ENCODE results near the gene PHF13.

Gene PHF13

GRCh38 chr1:6614019-6614928 lies 743 bp downstream of the PHF13 start:
- in situ Hi-C loops (cut with MboI; ENCODE audit: low pct_unique_long_range_greater_than_20kb, low sequenced_read_pairs, unreplicated experiment), result no loop called here
- DNase-seq (ENCODE audit: low spot score), result peak; percentile 94
- TF ChIP-seq, protein P1, sequence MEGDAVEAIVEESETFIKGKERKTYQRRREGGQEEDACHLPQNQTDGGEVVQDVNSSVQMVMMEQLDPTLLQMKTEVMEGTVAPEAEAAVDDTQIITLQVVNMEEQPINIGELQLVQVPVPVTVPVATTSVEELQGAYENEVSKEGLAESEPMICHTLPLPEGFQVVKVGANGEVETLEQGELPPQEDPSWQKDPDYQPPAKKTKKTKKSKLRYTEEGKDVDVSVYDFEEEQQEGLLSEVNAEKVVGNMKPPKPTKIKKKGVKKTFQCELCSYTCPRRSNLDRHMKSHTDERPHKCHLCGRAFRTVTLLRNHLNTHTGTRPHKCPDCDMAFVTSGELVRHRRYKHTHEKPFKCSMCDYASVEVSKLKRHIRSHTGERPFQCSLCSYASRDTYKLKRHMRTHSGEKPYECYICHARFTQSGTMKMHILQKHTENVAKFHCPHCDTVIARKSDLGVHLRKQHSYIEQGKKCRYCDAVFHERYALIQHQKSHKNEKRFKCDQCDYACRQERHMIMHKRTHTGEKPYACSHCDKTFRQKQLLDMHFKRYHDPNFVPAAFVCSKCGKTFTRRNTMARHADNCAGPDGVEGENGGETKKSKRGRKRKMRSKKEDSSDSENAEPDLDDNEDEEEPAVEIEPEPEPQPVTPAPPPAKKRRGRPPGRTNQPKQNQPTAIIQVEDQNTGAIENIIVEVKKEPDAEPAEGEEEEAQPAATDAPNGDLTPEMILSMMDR (IDR thresholded peaks at IDR 0.05; ENCODE audit: extremely low read depth, insufficient read depth, missing control alignments), result no peak

DNA sequence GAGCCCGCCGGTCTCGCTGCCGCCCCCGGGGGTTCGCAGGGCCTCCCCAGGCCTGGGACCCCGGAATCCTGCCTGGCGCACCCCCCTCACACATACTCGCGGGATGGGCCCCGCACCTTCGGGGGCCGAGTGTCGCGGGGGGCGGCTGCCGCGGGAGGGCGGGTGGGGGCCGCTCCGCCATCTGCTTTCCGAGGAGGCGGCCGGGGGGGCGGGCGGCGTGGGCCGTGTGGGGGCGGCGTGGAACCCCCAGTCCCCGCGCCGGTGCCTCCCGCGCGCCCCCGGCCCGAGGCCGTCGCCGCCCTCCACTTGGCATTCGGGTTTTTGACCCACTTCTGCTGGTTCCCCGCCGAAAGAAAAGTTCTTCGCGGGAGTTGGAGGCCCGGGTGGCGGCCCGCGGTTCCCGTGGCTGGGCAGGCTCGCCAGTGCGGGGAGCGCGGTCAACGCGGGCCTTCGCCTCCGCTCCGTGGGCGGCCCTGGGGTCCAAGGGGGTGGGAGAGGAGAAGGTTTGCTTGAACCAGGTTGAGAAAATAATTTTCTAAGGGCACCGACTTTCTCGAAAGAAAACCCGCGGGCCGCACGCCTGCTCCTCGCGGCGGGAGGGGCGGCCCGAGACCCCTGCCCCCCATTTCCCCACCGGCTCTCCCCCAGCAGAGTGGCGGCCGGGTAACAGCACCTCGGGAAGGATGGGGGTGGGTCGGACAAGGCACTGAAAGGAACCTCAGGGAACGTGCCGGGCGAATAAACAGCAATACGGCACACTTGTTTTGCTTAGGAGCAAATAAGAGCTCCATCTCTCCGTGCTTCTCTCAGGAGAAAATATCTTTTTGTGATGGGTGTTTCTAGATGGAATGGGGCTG lies 1.6 kb downstream of the PHF13 start:
- TF ChIP-seq, protein P1 (IDR thresholded peaks at IDR 0.05; ENCODE audit: extremely low read depth, insufficient read depth, missing control alignments), result no peak
- DNase-seq (ENCODE audit: low spot score), result peak; percentile 65
- in situ Hi-C loops (cut with MboI; ENCODE audit: low pct_unique_long_range_greater_than_20kb, low sequenced_read_pairs, unreplicated experiment), result no loop called here

DNA sequence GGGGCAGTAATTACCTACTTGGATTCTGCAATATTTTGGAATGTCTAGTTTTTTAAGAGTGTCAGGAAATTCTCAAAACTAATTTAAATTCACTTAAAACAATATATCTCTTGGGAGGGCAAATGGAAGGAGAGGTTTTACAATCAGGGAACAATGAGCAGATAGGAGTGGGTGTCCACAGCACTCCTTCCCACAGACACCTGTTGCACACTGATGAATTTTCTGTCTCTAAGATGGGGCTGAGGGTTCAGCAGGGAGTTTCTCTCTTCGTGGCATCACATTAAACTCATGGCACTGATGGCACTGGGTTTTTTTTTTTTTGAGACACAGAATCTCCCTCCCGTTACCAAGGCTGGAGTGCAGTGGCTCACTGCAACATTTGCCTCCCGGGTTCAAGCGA lies 5.5 kb downstream of the PHF13 start:
- in situ Hi-C loops (cut with MboI; ENCODE audit: low pct_unique_long_range_greater_than_20kb, low sequenced_read_pairs, unreplicated experiment), result no loop called here
- TF ChIP-seq, protein P1 (IDR thresholded peaks at IDR 0.05; ENCODE audit: extremely low read depth, insufficient read depth, missing control alignments), result no peak
- DNase-seq (ENCODE audit: low spot score), result no peak

- TF ChIP-seq, protein P1 (IDR thresholded peaks at IDR 0.05; ENCODE audit: extremely low read depth, insufficient read depth, missing control alignments), result no peak
- DNase-seq (ENCODE audit: low spot score), result no peak
- in situ Hi-C loops (cut with MboI; ENCODE audit: low pct_unique_long_range_greater_than_20kb, low sequenced_read_pairs, unreplicated experiment), result no loop called here
Observed at GRCh38 chr1:6621429-6622391, 8.2 kb downstream of the PHF13 start.

- in situ Hi-C loops (cut with MboI; ENCODE audit: low pct_unique_long_range_greater_than_20kb, low sequenced_read_pairs, unreplicated experiment), result no loop called here
- no peak for DNase-seq (ENCODE audit: low spot score)
- TF ChIP-seq, protein P1 (IDR thresholded peaks at IDR 0.05; ENCODE audit: extremely low read depth, insufficient read depth, missing control alignments), result no peak
Observed at GRCh38 chr1:6622396-6623152, 9.0 kb downstream of the PHF13 start.
